BJ (cell line): ENCODE results near the gene FIZ1. TPM values are rescaled to one million over a fixed set of nuclear protein-coding genes. Genes with fewer than 3 reads are reported as not detected.

Experiments used
- CTCF ChIA-PET: fragments of 350-600 bp; formaldehyde crosslinking; extraction: SDS; loops from one replicate; lab custom pipeline; 2021; ENCODE audit warnings: antibody characterized with exemption, inconsistent platforms; lab: Yijun Ruan, JAX
- POLR2A ChIA-PET: fragments of 300-600 bp; sonication (Branson Sonifier 250); formaldehyde crosslinking; extraction: SDS; loops from one replicate; lab custom pipeline; 2021; ENCODE audit warnings: antibody characterized with exemption; lab: Charles Lee
- DNase-seq: peaks from one replicate; pipeline ENCODE4 v3.0.0-alpha.2; 2011; ENCODE audit warnings: low read depth
- H3K27me3 ChIP-seq: 2 replicates; pipeline ENCODE4 v1.6.0; 2011; ENCODE audit warnings: low read length; ENCODE audit not compliant: control insufficient read depth, insufficient read depth
- H3K36me3 ChIP-seq: 2 replicates; pipeline ENCODE4 v1.5.1; 2011; ENCODE audit warnings: low read length; ENCODE audit not compliant: control insufficient read depth, insufficient read depth
- H3K4me3 ChIP-seq: 2 replicates; pipeline ENCODE4 v1.5.1; 2011; ENCODE audit warnings: low read depth, mild to moderate bottlenecking, control low read depth, low read length
- polyA plus RNA-seq: library from polyadenylated mRNA; depleted of rRNA; stranded (reverse); fragments of >200 nt; gene quantifications from 2 replicates; pipeline ENCODE4 v1.2.3, GENCODE V29; 2011
- TF ChIP-seq, protein P1 (sequence below): IDR thresholded peaks from 2 replicates; pipeline ENCODE4 v1.5.1; 2011; ENCODE audit warnings: low read depth, mild to moderate bottlenecking, control low read depth, inconsistent platforms, low read length, moderate library complexity; ENCODE audit not compliant: insufficient read depth

FIZ1 gene
- polyA plus RNA-seq, 1 experiment = 4.0 TPM

DNA sequence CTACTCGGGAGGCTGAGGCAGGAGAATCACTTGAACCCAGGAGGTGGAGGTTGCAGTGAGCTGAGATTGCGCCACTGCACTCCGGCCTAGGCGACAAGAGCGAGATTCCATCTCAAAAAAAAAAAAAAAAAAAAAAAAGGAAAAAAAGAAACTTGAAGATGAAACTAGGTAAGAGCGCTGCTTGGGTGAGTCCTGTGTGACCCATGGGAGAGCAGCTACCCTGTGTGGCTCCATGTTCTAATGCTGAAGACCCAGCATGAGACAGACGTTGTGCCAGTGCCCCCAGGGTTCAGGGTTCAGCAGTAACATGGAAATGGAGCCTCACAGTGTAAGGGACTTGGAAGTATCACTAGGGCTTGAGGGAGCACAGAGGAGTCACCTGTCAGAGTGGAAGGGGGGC lies 19.1 kb upstream of the FIZ1 start:
- DNase-seq = no peak
- ChIA-PET POLR2A (interaction anchor here (0.6 kb wide), 1 partner anchor 19 kb away, joined by 3 read pairs; the partner anchor contains the start of gene FIZ1), CTCF (interaction anchor here (1.8 to 5.0 kb wide), 4 partner anchors 12 to 115 kb away, joined by 4 to 40 read pairs (median 4); partner anchors contain the start of gene ZNF865)
- Histone ChIP-seq H3K4me3 (no peak overlapping the region), H3K27me3 (no peaks in the 10 kb centered on the region), H3K36me3 (peaks cover 25% of the 10 kb centered on the region)
- TF ChIP-seq, protein P1, sequence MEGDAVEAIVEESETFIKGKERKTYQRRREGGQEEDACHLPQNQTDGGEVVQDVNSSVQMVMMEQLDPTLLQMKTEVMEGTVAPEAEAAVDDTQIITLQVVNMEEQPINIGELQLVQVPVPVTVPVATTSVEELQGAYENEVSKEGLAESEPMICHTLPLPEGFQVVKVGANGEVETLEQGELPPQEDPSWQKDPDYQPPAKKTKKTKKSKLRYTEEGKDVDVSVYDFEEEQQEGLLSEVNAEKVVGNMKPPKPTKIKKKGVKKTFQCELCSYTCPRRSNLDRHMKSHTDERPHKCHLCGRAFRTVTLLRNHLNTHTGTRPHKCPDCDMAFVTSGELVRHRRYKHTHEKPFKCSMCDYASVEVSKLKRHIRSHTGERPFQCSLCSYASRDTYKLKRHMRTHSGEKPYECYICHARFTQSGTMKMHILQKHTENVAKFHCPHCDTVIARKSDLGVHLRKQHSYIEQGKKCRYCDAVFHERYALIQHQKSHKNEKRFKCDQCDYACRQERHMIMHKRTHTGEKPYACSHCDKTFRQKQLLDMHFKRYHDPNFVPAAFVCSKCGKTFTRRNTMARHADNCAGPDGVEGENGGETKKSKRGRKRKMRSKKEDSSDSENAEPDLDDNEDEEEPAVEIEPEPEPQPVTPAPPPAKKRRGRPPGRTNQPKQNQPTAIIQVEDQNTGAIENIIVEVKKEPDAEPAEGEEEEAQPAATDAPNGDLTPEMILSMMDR = no peak

DNA sequence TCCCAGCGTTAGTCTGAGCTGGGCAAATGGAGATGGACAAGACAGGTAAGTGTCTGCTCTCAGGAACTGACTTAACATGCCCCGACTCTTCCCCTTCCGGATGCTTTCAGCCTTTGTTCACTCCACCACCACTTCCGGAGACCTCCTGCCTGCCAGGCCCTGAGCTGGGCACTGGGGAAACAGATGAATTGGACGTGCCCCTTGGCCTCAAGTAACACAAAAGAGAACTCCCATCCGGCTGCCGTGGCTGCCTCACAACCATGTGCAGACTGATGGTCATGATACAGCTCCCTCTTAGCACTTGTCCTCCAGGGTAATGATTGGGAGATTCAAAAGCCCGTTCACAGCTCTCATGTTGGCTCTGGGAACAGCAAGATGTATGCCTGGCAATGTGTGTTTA lies 18.1 kb upstream of the FIZ1 start:
- H3K27me3 ChIP-seq = no peaks in the 10 kb centered on the region
- ChIA-PET POLR2A (no interaction called here), CTCF (interaction anchor here (5.0 kb wide), 1 partner anchor 11 kb away, joined by 40 read pairs; the partner anchor contains the start of gene ZNF865)
- TF ChIP-seq, protein P1 = no peak
- no peak overlapping the region for H3K4me3 ChIP-seq
- H3K36me3 ChIP-seq = peaks cover 25% of the 10 kb centered on the region
- no peak for DNase-seq

DNA sequence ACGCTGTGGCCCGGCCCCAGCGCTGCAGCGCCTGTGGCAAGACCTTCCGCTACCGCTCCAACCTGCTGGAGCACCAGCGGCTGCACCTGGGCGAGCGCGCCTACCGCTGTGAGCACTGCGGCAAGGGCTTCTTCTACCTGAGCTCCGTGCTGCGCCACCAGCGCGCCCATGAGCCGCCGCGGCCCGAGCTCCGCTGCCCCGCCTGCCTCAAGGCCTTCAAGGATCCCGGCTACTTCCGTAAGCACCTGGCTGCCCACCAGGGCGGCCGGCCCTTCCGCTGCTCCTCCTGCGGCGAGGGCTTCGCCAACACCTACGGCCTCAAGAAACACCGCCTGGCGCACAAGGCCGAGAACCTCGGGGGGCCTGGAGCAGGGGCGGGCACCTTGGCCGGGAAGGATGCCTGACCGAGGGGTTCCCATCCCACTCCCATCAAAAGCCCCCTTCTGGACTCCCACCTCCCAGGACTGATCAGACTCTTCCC lies 17.1 kb upstream of the FIZ1 start:
- H3K4me3 ChIP-seq = no peak overlapping the region
- TF ChIP-seq, protein P1 = no peak
- POLR2A ChIA-PET = no interaction called here
- peaks cover 22% of the 10 kb centered on the region for H3K36me3 ChIP-seq
- CTCF ChIA-PET = interaction anchor here (5.0 kb wide), 1 partner anchor 10 kb away, joined by 40 read pairs; the partner anchor contains the start of gene ZNF865
- no peak for DNase-seq
- no peaks in the 10 kb centered on the region for H3K27me3 ChIP-seq

DNA sequence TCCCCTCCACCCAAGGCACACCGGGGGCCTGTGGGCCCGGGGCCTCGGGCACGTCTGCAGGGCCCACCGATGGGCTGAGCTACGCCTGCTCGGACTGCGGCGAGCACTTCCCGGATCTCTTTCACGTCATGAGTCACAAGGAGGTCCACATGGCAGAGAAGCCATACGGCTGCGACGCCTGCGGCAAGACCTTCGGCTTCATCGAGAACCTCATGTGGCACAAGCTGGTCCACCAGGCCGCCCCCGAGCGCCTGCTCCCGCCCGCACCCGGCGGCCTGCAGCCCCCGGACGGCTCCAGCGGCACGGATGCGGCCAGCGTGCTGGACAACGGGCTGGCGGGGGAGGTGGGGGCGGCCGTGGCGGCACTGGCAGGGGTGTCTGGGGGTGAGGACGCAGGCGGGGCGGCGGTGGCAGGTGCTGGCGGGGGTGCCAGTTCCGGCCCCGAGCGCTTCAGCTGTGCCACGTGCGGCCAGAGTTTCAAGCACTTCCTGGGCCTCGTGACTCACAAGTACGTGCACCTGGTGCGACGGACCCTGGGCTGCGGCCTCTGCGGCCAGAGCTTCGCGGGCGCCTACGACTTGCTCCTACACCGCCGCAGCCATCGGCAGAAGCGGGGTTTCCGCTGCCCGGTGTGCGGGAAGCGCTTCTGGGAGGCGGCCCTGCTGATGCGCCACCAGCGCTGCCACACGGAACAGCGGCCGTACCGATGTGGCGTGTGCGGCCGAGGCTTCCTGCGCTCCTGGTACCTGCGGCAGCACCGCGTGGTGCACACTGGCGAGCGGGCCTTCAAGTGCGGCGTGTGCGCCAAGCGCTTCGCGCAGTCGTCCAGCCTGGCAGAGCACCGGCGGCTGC lies 16.5 kb upstream of the FIZ1 start:
- POLR2A ChIA-PET = no interaction called here
- Histone ChIP-seq H3K36me3 (peaks cover 20% of the 10 kb centered on the region), H3K27me3 (no peaks in the 10 kb centered on the region), H3K4me3 (no peak overlapping the region)
- TF ChIP-seq, protein P1 = no peak
- CTCF ChIA-PET = no interaction called here
- no peak for DNase-seq

DNA sequence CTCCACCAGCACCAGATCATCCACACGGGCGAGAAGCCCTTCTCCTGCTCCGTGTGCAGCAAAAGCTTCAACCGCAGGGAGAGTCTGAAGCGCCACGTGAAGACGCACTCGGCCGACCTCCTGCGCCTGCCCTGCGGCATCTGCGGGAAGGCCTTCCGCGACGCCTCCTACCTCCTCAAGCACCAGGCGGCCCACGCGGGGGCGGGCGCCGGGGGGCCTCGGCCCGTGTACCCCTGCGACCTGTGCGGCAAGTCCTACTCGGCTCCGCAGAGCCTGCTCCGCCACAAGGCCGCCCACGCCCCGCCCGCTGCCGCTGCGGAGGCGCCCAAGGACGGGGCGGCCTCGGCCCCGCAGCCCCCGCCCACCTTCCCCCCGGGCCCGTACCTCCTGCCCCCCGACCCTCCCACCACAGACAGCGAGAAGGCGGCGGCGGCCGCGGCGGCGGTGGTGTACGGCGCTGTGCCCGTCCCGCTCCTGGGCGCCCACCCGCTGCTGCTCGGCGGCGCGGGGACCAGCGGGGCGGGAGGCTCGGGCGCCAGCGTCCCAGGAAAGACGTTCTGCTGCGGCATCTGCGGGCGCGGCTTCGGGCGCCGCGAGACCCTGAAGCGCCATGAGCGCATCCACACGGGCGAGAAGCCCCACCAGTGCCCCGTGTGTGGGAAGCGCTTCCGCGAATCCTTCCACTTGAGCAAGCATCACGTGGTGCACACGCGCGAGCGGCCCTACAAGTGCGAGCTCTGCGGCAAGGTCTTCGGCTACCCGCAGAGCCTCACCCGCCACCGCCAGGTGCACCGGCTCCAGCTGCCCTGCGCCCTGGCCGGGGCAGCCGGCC lies 15.6 kb upstream of the FIZ1 start:
- Histone ChIP-seq H3K4me3 (no peak overlapping the region), H3K36me3 (peaks cover 21% of the 10 kb centered on the region), H3K27me3 (no peaks in the 10 kb centered on the region)
- CTCF ChIA-PET = interaction anchor here (1.0 kb wide), 1 partner anchor 18 kb away, joined by 3 read pairs; no protein-coding TSS in a partner anchor
- POLR2A ChIA-PET = no interaction called here
- DNase-seq = no peak
- TF ChIP-seq, protein P1 = no peak
